T-helper 22 cell (primary cell): ENCODE results near the gene PTPRN2.
A peak's percentile ranks its signal among the peaks of the same experiment; 100 is the strongest.
"Not testable (repeated sequence)": the region's sequence is repeated elsewhere in the genome, so short reads cannot be mapped to it uniquely, and the experiment has no call there.

ENCODE experiments used
- DNase-seq: peaks from one replicate; pipeline ENCODE4 v3.0.0-alpha.2; 2020; ENCODE audit warnings: low read depth

The PTPRN2 gene

GRCh38 chr7:157497744-157498651 is 1089.6 kb downstream of the PTPRN2 start:
- DNase-seq: no peak

GRCh38 chr7:157497367-157497743 is 1090.3 kb downstream of the PTPRN2 start:
- DNase-seq: no peak

GRCh38 chr7:157496416-157497275 is 1091.0 kb downstream of the PTPRN2 start:
- DNase-seq: no peak

DNA sequence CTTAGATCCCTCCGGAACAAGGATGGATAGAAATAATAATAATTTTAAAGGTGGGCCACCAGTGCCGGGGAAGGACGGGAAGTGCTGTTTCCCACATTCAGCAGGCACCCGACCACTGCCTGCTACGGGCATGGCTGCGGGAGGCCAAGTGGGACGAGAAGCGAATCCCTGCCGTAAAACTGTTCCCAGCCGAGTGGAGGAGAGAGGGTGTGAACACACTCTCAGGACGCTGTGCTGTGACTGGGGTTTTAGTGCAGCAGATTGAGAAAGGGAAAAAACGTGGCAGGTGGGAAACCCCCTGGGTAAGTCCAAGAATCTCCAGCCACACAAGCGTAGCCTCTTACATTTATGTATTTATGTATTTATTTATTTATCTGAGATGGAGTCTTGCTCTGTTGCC is 1092.0 kb downstream of the PTPRN2 start:
- no peak for DNase-seq

GRCh38 chr7:157495177-157495553 is 1092.5 kb downstream of the PTPRN2 start:
- DNase-seq: no peak

GRCh38 chr7:157494506-157495176 is 1093.0 kb downstream of the PTPRN2 start:
- no peak for DNase-seq

DNA sequence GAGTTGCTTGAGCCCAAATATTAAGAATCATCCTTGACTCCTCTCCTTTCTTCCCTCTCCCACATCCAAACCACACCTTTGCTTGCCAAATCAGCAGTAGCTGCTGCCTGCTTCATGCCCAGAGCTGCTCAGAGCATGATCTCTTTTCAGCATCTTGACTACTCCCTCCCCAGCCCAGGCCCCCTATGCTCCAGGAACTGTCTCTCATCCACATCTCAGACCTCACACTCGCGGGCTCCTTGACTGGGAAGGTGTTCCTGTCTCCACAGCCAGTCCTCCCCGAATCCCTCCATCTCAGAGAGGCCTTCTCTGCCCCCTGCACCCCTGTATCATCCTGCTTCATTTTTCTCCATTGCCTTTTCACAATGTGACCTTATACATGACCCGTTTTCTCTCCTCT is 1093.8 kb downstream of the PTPRN2 start:
- DNase-seq: no peak

GRCh38 chr7:157493017-157493416 is 1094.6 kb downstream of the PTPRN2 start:
- no peak for DNase-seq

- DNase-seq: peak; percentile 48
These were observed 1097.1 kb downstream of the PTPRN2 start for GRCh38 chr7:157490465-157490912.

- DNase-seq: not testable (repeated sequence)
These were observed 1097.8 kb downstream of the PTPRN2 start for GRCh38 chr7:157489870-157490269.
